B cell (primary cell): ENCODE measurements around the gene PRRC2A. TPM values are rescaled to one million over a fixed set of nuclear protein-coding genes. Genes with fewer than 3 reads are reported as not detected.

Experiments
- ATAC-seq: fragments of 200-7000 bp; cut with Tn5 transposase; one replicate; pipeline ENCODE4 v1.10.0; 2021; ENCODE audit warnings: low read depth, mild to moderate bottlenecking, moderate number of reproducible peaks, moderate library complexity
- CTCF ChIA-PET: fragments of 350-600 bp; sonication (Branson Sonifier 250); formaldehyde crosslinking; loops from one replicate; lab custom pipeline; 2021; ENCODE audit warnings: antibody characterized with exemption, inconsistent platforms; lab: Charles Lee
- POLR2A ChIA-PET: fragments of 350-600 bp; sonication (Branson Sonifier 250); formaldehyde crosslinking; loops from one replicate; lab custom pipeline; 2021; ENCODE audit warnings: antibody characterized with exemption; lab: Charles Lee
- DNase-seq: peaks from one replicate; pipeline ENCODE4 v3.0.0; 2013
- H2AFZ ChIP-seq: 2 replicates; pipeline ENCODE4 v1.6.1; 2012; ENCODE audit warnings: mild to moderate bottlenecking, low read depth, low read length; ENCODE audit not compliant: insufficient read depth, poor library complexity, severe bottlenecking
- H3K27ac ChIP-seq, 2 donors: 1 replicate in 1 of 2; 2 replicates in 1 of 2; pipeline ENCODE4 v1.5.1; 2012 to 2013; ENCODE audit warnings: low read length in 2 of 2, mild to moderate bottlenecking in 2 of 2, moderate library complexity in 1 of 2
- H3K27me3 ChIP-seq, 4 experiments: fragments of 200-600 bp in 1 of 4; sonication (generic) in 1 of 4; replicated peaks in 1 of 4; 1 replicate in 2 of 4; 2 replicates in 2 of 4; pipeline versions ENCODE4 v1.6.1 to v1.7.0; 2013 to 2016; ENCODE audit warnings: low read length in 3 of 4, mild to moderate bottlenecking in 2 of 4, mixed read lengths in 1 of 4, moderate library complexity in 1 of 4; ENCODE audit not compliant: insufficient read depth in 4 of 4, control insufficient read depth in 3 of 4; ENCODE audit errors: control extremely low read depth in 1 of 4
- H3K36me3 ChIP-seq, 2 experiments: replicated peaks in 1 of 2; 1 replicate in 1 of 2; 2 replicates in 1 of 2; pipeline versions ENCODE4 v1.6.1 to v1.7.1; 2013; ENCODE audit warnings: low read length in 1 of 2; ENCODE audit not compliant: insufficient read depth in 2 of 2, control insufficient read depth in 1 of 2; ENCODE audit errors: control extremely low read depth in 1 of 2, extremely low read depth in 1 of 2
- H3K4me1 ChIP-seq, 2 donors: fragments of 200-600 bp in 1 of 2; sonication (generic) in 1 of 2; 1 replicate in 1 of 2; 2 replicates in 1 of 2; pipeline versions ENCODE4 v1.5.1 to v1.6.1; 2013 to 2017; ENCODE audit warnings: low read length in 2 of 2; ENCODE audit not compliant: control insufficient read depth in 2 of 2, insufficient read depth in 2 of 2
- H3K4me2 ChIP-seq: replicated peaks from 2 replicates; pipeline ENCODE3; 2012; ENCODE audit warnings: mild to moderate bottlenecking, low read depth, low read length; ENCODE audit not compliant: poor library complexity, severe bottlenecking
- H3K4me3 ChIP-seq, 5 experiments: fragments of 200-600 bp in 1 of 5; sonication (generic) in 1 of 5; 1 replicate in 3 of 5; 2 replicates in 2 of 5; pipeline versions ENCODE4 v1.5.1 to v1.7.0; 2011 to 2016; ENCODE audit warnings: low read length in 4 of 5, mild to moderate bottlenecking in 4 of 5, low read depth in 2 of 5, control low read depth in 1 of 5, moderate library complexity in 1 of 5; ENCODE audit not compliant: insufficient read depth in 1 of 5; ENCODE audit errors: control extremely low read depth in 1 of 5, extremely low read depth in 1 of 5
- H3K79me2 ChIP-seq: fragments of 200-600 bp; sonication (generic); one replicate; pipeline ENCODE4 v1.6.0; 2016; ENCODE audit warnings: low read length; ENCODE audit not compliant: control insufficient read depth, insufficient read depth
- H3K9ac ChIP-seq: fragments of 200-600 bp; sonication (generic); 2 replicates; pipeline ENCODE4 v1.6.1; 2017; ENCODE audit warnings: mild to moderate bottlenecking, low read length, moderate library complexity
- H3K9me3 ChIP-seq, 3 donors: one replicate each; pipeline versions ENCODE4 v1.6.1 to v1.7.1; 2013; ENCODE audit warnings: low read length in 2 of 3; ENCODE audit not compliant: control insufficient read depth in 2 of 3, insufficient read depth in 1 of 3; ENCODE audit errors: control extremely low read depth in 1 of 3
- H4K20me1 ChIP-seq: 2 replicates; pipeline ENCODE4 v1.6.0; 2012; ENCODE audit warnings: mild to moderate bottlenecking, low read length; ENCODE audit not compliant: insufficient read depth, control insufficient read depth, poor library complexity, severe bottlenecking
- H3K27ac Mint-ChIP-seq: one replicate; pipeline ENCODE4 v1.8.0; 2021; ENCODE audit warnings: mixed read lengths
- H3K27me3 Mint-ChIP-seq: one replicate; pipeline ENCODE4 v1.8.0; 2021; ENCODE audit warnings: mixed read lengths
- H3K4me1 Mint-ChIP-seq: one replicate; pipeline ENCODE4 v1.8.0; 2021; ENCODE audit warnings: mixed read lengths
- H3K4me3 Mint-ChIP-seq: one replicate; pipeline ENCODE4 v1.8.0; 2021; ENCODE audit warnings: mixed read lengths
- H3K9me3 Mint-ChIP-seq: one replicate; pipeline ENCODE4 v1.8.0; 2022; ENCODE audit warnings: mixed read lengths; ENCODE audit not compliant: insufficient read depth
- EZH2 ChIP-seq: IDR thresholded peaks from 2 replicates; pipeline ENCODE4 v1.6.1; 2012; ENCODE audit warnings: borderline replicate concordance, low read depth, mild to moderate bottlenecking, moderate library complexity, low read length; ENCODE audit not compliant: insufficient read depth, poor library complexity, severe bottlenecking
- WGBS: methylation state at CpG from one replicate; pipeline ENCODE4 v1.1.5; 2013; ENCODE audit warnings: missing lambda C conversion rate; ENCODE audit not compliant: insufficient coverage; 5-methylcytosine and 5-hydroxymethylcytosine counted together
- intact Hi-C: fragments of 100-400 bp; cut with micrococcal nuclease; formaldehyde crosslinking; loops from one replicate; pipeline ENCODE4 v1.10.0; 2022
- polyA plus RNA-seq: library from polyadenylated mRNA; depleted of rRNA; stranded (reverse); fragments of >200 nt; gene quantifications from 2 replicates; pipeline ENCODE4 v1.2.3, GENCODE V29; 2012
- total RNA-seq, 2 donors: library from RNA; stranded (reverse); fragments of 120-200 nt in 1 of 2; gene quantifications; 1 replicate in 1 of 2; 2 replicates in 1 of 2; pipeline versions ENCODE4 v1.2.3 to v1.2.4, GENCODE V29; 2013 to 2022
- TF ChIP-seq, protein P1 (sequence below): fragments of 200-600 bp; IDR thresholded peaks from one replicate; pipeline ENCODE4 v1.8.0; 2022; ENCODE audit warnings: antibody characterized with exemption, mild to moderate bottlenecking

PRRC2A gene
- total and polyA plus RNA-seq, 2 donors (not counting 1 experiment from before 2014, with no cell fraction given): 153 to 265 TPM

DNA sequence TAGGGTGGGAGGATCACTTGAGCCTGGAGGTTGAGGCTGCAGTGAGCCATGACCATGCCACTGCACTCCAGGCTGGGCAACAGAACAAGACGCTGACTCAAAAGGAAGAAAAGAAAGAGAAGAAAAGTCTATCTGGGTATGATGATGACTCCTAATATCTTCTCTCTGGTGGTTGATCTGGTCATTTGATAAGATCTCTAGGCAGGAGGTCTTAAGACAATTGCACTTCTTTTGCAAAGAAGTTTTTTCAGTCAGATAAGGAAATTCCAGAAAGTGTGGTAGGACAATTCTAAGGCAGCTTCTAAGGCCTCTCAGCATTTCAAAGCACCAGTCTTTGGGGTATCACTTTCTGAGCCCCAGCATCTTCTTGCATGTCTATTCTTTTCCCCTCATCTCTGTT is 13.2 kb upstream of the PRRC2A start:
- H3K4me3 ChIP-seq: no peak overlapping the region
- H3K9ac ChIP-seq: no peak overlapping the region
- Mint-ChIP-seq H3K27ac (no peak overlapping the region), H3K9me3 (no peaks in the 10 kb centered on the region), H3K4me3 (no peak overlapping the region), H3K27me3 (no peaks in the 10 kb centered on the region), H3K4me1 (no peaks in the 10 kb centered on the region)
- no peak overlapping the region for H3K4me2 ChIP-seq
- WGBS: 100% methylated on average over 1 of the region's 1 CpG
- ATAC-seq (no peak), DNase-seq (no peak)
- H3K27ac ChIP-seq: no peak overlapping the region
- CTCF ChIA-PET: interaction anchor here (1.1 to 35.3 kb wide), 3 partner anchors 9 to 252 kb away, joined by 3 to 2241 read pairs (median 6); partner anchors contain the start of genes ATP6V1G2, LTA and NFKBIL1
- H2AFZ ChIP-seq: no peak overlapping the region
- TF ChIP-seq EZH2: no peak
- TF ChIP-seq, protein P1, sequence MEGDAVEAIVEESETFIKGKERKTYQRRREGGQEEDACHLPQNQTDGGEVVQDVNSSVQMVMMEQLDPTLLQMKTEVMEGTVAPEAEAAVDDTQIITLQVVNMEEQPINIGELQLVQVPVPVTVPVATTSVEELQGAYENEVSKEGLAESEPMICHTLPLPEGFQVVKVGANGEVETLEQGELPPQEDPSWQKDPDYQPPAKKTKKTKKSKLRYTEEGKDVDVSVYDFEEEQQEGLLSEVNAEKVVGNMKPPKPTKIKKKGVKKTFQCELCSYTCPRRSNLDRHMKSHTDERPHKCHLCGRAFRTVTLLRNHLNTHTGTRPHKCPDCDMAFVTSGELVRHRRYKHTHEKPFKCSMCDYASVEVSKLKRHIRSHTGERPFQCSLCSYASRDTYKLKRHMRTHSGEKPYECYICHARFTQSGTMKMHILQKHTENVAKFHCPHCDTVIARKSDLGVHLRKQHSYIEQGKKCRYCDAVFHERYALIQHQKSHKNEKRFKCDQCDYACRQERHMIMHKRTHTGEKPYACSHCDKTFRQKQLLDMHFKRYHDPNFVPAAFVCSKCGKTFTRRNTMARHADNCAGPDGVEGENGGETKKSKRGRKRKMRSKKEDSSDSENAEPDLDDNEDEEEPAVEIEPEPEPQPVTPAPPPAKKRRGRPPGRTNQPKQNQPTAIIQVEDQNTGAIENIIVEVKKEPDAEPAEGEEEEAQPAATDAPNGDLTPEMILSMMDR: no peak
- POLR2A ChIA-PET: interaction anchor here (0.7 kb wide), 2 partner anchors 31 to 64 kb away, joined by 3 to 7 read pairs; no protein-coding TSS in a partner anchor
- no peaks in the 10 kb centered on the region for H3K9me3 ChIP-seq
- H3K27me3 ChIP-seq: no peaks in the 10 kb centered on the region
- H3K4me1 ChIP-seq: no peaks in the 10 kb centered on the region
- intact Hi-C loops: no loop called here
- no peaks in the 10 kb centered on the region for H3K79me2 ChIP-seq
- no peaks in the 10 kb centered on the region for H4K20me1 ChIP-seq
- no peaks in the 10 kb centered on the region for H3K36me3 ChIP-seq

DNA sequence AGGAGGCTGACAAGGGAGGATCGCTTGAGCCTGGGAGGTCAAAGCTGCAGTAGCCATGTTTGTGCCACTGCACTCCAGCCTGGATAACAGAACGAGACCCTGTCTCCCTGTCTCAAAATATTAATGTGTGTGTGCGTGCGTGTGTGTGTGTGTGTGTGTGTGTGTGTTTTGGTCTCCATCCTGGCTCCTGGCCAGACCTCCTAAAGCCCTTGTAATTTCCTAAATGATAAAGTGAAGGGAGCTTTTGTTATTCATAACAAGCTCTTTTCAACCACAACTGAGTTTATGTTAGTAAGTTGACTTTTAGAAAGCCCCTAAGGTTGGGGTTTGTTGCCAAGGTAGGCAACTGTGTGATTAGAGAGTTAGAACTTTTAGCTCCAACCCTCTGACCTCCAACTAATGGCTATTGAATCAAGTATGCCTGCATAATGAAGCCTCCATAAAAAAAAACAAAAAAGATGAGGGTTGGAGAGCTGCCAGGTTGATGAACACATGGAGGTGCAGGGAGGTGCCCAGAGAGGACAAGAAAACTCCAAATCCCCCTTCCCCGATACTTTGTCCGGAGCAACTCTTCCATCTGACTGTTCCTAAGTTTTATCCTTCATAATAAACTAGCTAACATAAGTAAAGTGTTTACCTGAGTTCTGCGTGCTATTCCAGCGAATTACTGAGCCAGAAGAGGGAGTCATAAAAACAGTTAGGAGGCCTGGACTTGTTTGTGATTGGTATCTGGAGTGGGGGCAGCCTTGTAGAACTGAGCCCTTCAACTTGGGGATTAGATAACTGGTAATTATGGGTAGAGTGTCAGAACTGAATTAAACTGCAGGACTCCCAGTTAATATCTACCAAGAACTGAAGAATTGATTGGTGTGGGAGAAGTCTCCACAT is 10.8 kb upstream of the PRRC2A start:
- Histone ChIP-seq H3K36me3 (no peaks in the 10 kb centered on the region), H2AFZ (no peak overlapping the region), H4K20me1 (no peaks in the 10 kb centered on the region), H3K4me1 (peaks cover 8 to 9% of the 10 kb centered on the region in 2 donors), H3K9me3 (no peaks in the 10 kb centered on the region), H3K27me3 (no peaks in the 10 kb centered on the region), H3K27ac (no peak overlapping the region), H3K4me2 (no peak overlapping the region), H3K79me2 (no peaks in the 10 kb centered on the region), H3K9ac (no peak overlapping the region), H3K4me3 (no peak overlapping the region)
- CTCF ChIA-PET: interaction anchor here (0.6 to 2.8 kb wide), 5 partner anchors 10 to 243 kb away, joined by 4 to 28 read pairs (median 7); no protein-coding TSS in a partner anchor
- POLR2A ChIA-PET: interaction anchor here (1.1 kb wide), 1 partner anchor 13 kb away, joined by 4 read pairs; no protein-coding TSS in a partner anchor
- WGBS: 95% methylated on average over 3 of the region's 8 CpGs
- no peak for ATAC-seq
- TF ChIP-seq, protein P1: no peak
- no peak for TF ChIP-seq EZH2
- intact Hi-C loops: no loop called here
- DNase-seq: no peak
- no peak overlapping the region for H3K27ac Mint-ChIP-seq
- no peak overlapping the region for H3K4me3 Mint-ChIP-seq
- no peaks in the 10 kb centered on the region for H3K27me3 Mint-ChIP-seq
- peaks cover 10% of the 10 kb centered on the region for H3K4me1 Mint-ChIP-seq
- no peaks in the 10 kb centered on the region for H3K9me3 Mint-ChIP-seq
